GM18511 (cell line): ENCODE measurements around the gene NUP58.
"Not testable (repeated sequence)": the region's sequence is repeated elsewhere in the genome, so short reads cannot be mapped to it uniquely, and the experiment has no call there.

ENCODE experiments used
- ATAC-seq: cut with Tn5 transposase; IDR thresholded peaks from one replicate; pipeline ENCODE4 v1.9.1; 2021; ENCODE audit warnings: mild to moderate bottlenecking, moderate library complexity; ENCODE audit not compliant: unreplicated experiment

Gene NUP58

DNA sequence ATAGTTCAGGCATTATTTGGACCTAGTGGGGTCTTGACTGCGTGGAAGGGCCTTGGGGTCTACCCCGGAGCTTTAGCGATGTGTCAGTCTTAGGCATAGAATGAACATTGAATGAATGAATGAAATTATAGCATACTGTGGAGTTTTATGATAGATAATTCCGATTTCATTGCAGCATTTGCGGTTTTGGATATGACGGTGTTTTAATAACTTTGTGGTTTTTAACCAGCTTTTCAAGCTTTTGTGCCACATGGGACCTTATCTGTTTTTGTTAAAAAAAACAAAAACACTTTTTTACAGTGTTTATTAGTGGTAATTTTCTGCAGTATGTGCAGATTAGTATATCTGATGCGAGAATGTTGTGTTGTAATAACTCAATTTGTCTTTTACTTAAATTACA lies 696 bp downstream of the NUP58 start:
- no peak for ATAC-seq

DNA sequence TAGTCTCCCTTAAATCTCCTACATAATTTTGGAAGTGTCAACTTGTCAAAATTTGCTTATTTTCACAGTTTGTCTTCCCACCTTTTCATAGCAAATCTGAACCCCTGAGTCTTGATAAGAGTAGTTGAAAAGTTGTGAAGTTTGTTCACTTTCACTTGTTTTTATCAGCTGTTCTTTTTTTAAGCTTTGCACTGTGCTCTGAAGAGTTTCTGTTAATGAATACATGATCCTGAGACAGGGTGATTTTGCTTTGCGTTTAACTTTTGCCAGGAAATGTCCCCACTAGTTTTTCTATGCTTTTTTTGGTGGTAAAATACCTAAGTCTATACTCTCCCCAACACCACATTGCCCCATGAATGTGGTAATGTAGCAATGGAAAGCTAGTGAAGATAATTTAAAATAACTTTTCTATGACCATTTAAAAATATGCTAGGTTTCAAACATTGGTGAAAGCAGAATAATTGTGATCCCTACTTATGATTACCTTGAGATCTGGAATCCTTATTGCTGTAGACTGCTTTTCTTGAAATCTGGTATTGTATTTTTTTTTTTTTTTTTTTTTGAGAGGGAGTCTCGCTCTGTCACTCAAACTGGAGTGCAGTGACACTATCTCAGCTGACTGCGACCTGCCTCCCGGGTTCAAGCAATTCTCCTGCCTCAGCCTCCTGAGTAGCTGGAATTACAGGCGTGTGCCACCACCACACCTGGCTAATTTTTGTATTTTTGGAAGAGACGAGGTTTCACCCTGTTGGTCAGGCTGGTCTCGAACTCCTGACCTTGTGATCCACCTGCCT lies 5.4 kb downstream of the NUP58 start:
- ATAC-seq: no peak

DNA sequence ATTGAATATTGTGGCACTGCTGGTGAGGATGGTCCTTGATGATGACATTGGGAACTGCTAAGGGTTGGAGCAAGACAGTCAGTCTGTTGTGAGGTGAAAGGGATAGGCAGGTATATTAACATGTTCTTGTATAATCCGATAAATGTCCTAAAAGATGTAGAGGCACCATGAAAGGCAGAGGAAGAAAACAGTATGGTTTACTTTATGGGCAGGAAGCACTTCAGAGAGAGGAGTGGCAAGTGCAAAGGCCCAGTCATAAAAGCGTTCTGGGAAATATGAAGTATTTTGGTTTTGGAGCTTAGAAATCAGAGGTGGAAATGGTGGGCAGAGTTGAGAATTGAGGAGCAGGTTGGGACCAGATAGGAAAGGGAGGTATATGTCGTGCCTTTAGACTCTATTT lies 9.5 kb downstream of the NUP58 start:
- ATAC-seq: no peak

DNA sequence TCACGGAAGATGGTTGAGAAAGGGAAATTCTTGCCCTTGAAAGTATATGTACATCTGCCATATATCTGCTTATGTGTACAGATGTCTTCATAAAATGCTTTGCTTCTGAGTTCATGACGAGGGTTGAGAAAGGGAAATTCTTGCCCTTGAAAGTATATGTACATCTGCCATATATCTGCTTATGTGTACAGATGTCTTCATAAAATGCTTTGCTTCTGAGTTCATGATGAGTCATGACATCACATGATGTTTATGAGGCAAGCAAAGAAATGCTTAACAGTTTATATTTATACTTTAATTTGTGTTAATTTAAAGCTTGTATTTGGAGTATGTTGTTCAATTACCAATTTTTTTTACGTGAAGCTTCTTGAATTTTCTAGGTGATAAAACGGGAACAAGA lies 17.5 kb downstream of the NUP58 start:
- not testable (repeated sequence) for ATAC-seq

DNA sequence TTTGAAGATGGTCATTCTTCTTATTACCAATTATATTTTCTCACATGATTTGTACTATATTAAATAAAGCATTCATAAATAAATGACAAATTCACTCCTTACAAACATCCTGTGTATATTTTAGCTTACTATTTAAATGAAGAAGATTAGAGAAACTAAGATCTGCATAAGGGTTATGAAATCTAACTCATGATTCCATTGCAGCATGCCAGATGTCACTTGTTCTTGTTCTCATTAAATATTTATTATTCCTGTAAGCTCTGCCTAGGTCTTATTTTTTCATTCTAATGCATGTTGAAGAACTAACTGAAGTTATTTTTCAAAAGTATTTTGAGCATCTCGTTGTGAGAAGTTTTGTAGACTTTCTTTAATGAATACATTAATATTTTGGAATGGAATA lies 18.3 kb downstream of the NUP58 start:
- no peak for ATAC-seq

DNA sequence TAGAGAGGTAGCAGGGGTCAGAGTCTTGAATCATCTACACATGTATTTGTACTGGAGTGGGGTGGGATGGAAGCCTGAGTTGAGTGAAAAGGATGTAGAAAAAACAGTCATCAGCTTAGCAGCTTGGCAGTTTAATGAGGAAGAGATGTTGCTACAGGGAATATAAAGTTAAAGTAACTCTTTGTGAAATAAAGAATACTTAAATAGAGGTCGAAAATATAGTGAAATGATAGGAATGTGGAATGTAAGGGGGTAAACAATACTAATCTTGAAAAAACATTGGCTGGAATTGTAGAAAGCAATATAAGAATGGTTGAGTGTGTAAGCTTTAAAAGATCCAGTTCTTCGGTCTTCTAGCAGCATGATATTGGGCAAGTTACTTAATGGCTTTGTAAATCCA lies 22.7 kb downstream of the NUP58 start:
- no peak for ATAC-seq

DNA sequence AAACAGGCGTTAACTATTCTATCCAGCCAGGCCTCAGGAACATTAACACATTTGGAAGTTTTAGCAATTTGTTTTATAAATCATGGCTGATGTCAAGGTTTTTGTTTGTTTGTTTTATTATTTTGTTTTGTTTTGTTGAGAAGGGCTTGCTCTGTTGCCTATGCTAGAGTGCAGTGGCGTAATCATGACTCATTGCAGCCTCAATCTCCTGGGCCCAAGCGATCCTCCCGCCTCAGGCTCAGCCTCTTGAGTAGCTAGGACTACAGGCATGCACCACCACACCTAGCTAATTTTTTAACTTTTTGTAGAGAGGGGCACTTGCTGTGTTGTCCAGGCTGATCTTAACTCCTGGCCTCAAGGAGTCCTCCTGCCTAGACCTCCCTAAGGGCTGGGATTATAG lies 28.3 kb downstream of the NUP58 start:
- no peak for ATAC-seq

DNA sequence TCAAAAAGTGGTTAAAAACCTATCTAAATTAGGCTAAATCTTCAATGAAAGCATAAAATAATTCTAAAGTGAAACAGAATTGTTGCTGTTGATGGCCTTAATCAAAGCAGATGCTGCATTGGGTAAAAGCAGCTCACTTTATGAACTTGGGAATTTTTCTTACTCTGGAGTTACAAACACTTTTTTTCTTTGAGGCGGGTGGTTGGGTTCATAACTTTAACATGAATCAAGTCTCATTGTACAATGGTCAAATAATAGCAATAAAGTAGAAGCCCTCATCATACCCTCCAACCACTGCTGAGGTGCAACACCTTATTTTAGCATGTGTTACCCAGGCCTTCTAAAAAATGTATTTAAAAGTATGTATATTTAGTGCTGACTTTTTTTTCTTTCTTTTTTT lies 29.1 kb downstream of the NUP58 start:
- ATAC-seq: no peak

DNA sequence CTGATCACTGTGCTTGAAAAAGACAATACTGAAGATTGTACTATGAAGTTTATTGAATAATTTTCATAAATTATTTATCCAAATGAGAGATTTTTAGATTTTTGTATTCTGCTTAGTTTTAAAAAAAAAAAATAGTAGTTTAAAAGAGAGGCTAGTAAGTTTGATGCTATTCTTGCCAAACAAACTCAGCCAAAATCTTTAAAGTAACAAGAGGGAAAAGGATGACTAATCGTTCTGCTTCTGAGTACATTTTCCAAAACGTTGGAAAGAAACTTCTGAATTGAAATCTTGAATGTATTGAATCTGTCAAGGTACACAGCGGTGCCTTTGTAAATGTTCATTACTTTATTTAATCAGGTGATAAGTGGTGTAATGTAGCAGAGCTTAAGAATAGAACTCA lies 34.4 kb downstream of the NUP58 start:
- no peak for ATAC-seq

DNA sequence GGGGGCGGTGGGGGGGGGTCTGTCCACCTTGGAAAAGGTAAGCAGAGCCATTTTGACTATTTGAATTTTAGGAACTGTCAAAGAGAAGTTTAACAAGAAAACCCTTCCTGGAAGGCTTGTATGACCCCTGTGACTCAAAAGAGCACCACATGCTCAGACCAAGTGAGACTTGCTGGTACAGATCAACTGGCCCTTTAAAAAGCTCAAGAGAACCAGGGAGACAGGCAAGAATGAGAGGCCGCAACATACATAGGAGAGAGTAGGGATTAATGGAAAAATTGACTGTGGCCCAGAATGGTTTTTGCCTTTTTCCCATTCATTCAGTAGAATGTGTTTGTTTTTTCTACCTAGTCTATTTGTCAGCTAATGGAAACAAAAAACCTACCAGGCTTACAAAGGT lies 44.2 kb downstream of the NUP58 start:
- no peak for ATAC-seq

DNA sequence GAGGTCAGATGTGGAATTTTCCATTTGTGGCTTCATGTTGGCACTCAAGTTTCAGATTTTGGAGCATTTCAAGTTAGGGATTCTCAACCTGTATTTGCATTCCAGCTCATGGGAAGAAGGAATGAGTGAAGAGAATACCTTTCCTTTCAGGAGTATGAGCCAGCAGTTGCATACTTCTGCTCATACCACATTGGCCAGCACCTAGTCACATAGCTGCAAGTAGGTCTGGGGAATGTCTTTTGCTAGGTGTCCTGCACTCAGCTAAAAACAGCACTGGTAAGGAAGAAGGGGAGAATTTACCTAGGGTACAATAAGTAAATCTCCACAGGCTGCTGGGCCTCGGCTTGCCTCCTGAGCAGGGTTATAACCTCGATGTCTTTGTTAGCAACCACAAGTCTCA lies 45.7 kb downstream of the NUP58 start:
- ATAC-seq: no peak

DNA sequence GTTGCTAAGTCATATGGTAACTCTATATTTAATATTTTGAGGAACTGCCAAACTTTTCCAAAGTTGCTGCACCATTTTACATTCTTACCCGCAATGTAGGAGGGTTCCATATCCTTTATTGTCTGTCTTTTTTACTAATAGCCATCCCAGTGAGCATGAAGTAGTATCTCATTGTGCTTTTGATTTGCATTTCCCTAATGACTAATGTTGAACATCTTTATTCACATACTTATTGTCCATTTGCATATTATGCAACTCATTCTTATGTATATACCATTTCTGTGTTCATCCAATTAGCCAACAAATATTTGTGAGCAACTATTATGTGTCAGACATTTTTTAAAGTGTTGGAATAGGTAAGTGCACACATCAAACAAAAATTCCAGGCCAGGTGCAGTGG lies 50.0 kb downstream of the NUP58 start:
- ATAC-seq: no peak

DNA sequence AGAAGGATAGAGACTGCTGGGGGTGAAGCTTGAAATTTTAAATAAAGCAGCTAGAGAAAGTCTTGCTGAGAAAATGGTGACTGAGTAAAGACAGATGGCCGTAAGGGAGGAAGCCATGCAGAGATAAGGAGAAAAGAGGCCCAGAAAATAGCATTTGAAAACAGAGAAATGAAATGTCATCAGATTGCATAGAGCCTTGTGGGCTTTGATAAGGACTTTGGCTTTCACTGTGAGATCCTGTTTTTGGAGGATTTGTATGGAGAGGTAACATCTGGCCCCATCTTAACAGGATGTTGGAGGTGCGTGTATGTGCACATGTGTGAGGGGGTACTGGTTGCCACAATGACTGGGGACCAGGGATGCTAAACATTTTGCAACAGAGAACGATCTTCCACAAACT lies 50.8 kb downstream of the NUP58 start:
- ATAC-seq: no peak

DNA sequence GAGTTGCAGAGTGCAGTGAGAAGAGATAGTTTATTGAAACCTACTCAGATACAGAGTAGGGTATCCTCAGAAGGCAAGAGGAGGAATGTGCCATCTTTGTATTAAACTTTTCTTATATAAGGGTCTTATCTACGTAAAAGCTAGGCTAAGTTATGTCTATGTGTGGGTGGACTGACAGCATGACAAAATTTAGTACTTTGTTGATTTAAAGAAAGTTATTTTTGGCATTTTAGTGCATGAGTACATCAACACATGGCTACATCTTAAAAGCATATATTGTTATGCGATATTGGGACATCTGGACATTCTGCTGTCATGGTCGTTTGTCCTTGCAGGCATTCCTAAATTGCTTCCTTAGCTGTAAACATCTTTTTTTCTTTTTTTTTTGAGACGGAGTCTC lies 51.4 kb downstream of the NUP58 start:
- ATAC-seq: no peak

DNA sequence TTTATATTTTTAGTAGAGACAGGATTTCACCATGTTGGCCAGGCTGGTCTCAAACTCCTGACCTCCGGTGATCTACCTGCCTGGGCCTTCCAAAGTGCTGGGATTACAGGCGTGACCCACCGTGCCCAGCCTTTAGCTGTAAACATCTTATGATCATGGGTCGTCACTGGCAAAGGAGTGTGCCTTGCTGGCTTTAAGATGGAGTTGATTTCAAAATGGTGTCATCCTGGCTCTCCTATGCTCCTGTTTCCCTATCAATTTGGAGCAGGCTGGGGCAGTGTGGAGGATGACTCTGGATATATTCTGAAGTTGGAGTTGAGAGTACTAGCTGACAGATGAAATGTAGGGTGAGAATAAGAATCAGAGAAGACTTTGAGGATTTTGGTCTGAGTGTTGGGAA lies 51.9 kb downstream of the NUP58 start:
- ATAC-seq: no peak

DNA sequence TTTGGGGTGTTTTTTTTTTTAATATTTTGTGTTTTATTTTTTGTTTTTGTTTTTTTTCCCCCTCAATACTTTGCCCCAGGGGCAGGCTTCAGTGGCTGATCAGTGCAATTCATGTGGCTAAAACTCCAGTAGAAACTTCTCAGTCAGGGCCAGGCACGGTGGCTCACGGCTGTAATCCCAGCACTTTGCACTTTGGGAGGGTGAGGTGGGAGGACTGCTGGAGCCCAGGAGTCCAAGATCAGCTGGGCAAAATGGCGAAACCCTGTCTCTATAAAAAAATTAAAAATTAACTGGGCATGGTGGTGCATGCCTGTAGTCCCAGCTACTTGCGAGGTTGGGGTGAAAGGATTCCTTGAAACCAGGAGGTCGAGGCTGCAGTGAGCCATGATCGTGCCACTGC lies 53.0 kb downstream of the NUP58 start:
- ATAC-seq: no peak

DNA sequence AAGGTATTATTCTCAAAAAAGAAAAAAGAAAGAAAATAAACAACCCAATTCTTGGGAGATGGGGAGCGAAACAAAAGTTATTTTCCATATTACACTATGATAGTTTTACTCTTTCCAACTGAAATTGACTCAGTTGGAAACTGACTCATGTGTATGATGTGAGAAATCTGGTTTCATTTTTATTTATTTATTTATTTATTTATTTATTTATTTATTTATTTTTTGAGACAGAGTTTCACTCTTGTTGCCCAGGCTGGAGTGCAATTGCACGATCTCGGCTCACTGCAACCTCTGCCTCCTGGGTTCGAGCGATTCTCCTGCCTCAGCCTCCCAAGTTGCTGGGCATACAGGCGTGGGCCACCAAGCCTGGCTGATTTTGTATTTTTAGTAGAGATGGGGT lies 59.0 kb downstream of the NUP58 start:
- ATAC-seq: not testable (repeated sequence)

DNA sequence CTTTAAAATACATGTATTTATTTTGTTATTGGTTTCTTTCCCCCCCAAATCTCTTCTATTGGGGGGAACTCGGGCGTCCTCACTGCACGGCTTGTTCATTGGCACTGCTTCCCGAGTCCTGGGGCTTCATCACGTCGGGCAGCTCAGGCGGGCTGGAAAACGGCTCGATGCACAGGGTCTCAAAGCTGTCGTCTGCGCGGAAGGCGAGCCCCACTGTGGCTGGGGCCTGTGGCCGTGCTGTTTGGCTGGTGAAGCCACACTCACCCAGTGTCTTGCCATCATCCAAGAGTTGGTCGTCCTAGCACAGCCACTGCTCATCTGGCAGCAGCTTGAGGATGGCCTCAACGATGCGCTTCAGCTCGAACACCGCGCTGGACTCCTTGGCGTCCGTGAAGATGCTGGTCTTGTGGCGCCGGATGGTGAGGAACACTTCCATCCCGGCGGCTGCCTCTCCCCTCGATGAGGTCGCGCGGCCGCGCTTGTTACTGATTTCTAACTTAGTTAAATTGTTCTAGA lies 64.4 kb downstream of the NUP58 start:
- ATAC-seq: no peak

DNA sequence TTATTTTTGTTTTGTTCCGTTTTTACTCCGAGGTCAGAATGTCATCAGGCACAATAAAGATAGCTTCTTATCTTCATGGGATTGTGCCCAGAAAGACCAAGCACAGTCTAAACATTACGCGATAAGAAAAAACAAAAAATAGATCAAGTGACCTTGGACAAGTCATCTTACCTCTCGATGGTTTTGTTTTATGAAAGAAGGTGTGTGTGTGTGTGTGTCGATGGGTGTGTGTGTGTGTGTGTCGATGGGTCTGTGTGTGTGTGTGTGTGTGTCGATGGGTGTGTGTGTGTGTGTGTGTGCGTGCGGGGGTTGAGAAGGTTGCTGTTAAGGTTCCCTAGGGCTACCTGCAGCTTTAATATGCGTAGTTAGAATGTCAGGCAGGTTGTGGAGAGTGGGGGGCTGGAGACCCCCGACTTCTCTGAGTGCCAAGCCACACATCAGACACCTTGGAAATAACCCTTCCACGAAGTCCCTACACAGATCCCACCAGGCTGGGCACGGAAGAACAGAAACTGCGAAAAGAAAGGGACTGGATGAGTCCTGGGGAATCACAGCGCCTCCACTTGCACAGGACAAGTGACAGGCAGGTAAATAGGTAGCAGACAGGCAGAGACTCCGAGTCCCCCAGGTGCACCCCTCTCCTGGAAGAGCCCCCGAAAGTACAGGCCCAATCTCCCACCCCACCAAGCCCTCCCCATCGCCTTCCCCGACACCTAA lies 69.9 kb downstream of the NUP58 start:
- no peak for ATAC-seq

DNA sequence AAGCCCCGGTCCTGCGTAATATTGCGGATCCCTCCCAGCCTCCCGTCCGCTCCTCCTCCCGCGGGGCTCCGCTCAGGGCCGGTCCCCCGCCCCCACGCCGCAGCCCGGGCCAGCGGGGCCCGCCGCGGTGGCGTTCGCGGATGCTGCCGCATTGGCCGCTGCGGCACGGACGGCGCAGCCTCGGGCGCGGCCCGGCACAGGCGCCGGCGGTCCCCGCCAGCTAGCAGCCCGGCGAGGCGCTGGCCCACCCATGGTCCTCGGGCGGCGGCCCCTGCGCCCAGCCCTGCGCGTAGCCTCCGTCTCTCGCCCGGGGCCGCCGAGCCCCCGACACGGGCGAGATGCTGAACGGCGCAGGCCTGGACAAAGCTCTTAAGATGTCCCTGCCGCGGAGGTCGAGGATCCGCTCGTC lies 70.5 kb downstream of the NUP58 start, which contains the start of gene ATP8A2:
TSS of gene ATP8A2 (plus strand) at position 100 of the 409 bp plus-strand sequence. CDS start at position 339, 239 bp downstream.
- ATAC-seq: no peak

DNA sequence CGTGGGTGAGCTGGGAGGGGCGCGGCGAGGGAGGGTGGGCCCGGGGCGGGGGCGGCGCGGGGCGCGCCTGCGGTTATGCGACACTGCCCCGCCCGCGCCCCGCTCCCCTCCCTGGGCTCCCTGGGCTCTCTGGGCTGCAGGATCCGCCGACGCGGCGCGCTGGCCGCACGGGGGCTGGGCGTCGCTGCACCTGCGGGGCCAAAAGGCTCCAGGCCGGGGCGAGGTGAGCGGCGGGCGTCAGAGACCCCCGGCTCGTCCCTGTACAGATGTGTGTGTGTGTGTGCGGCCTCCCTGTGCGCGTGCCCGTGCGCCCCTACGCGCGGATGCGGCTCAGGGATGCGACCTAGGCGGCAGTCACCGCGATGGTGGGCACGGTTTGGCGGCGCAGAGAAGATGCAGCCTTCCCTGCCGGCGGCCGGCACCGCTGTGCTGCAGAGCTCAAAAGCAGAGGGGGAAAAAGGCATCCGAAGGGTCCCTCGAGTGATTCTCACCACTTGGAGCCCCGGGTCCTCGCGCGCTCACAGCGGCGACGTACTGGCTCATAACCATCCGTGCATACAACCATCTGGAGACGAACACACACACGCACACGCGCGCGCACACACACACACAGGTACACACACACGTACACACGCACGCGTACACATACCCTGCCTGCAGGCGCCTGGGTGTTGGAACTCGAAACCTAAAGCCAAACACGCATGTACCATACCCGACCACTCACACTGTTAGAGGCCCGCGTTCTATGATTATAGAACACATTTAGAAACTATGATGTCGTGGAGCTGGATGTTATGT lies 71.1 kb downstream of the NUP58 start:
- no peak for ATAC-seq
